Testis (tissue), 3 donors: ENCODE results near the gene SLC27A2. TPM values are rescaled to one million over a fixed set of nuclear protein-coding genes. Genes with fewer than 3 reads are reported as not detected.

Experiments used
- DNase-seq: peaks from one replicate; pipeline ENCODE4 v3.0.0-alpha.2; 2019
- H3K27ac ChIP-seq, 2 donors: fragments of 200-600 bp; sonication (generic); one replicate each; pipeline ENCODE4 v1.5.1; 2019
- H3K27me3 ChIP-seq: fragments of 200-600 bp; sonication (generic); one replicate; pipeline ENCODE4 v1.5.1; 2019
- H3K36me3 ChIP-seq: fragments of 200-600 bp; sonication (generic); one replicate; pipeline ENCODE4 v1.5.1; 2017; ENCODE audit warnings: low read depth; ENCODE audit errors: missing control alignments
- H3K4me1 ChIP-seq: fragments of 200-600 bp; sonication (generic); one replicate; pipeline ENCODE4 v1.5.1; 2019
- H3K4me3 ChIP-seq, 2 donors: fragments of 200-600 bp; sonication (generic); one replicate each; pipeline ENCODE4 v1.5.1; 2017 to 2019
- H3K9me3 ChIP-seq: fragments of 200-600 bp; sonication (generic); one replicate; pipeline ENCODE4 v1.5.1; 2017
- POLR2A ChIP-seq: fragments of 450-650 bp; IDR thresholded peaks from one replicate; pipeline ENCODE4 v1.6.1; 2017; ENCODE audit warnings: antibody characterized with exemption, mild to moderate bottlenecking, moderate library complexity
- WGBS, 2 donors: methylation state at CpG; one replicate each; pipeline ENCODE4 v1.1.5; 2018; 5-methylcytosine and 5-hydroxymethylcytosine counted together
- intact Hi-C: fragments of 100-400 bp; cut with DNase I; formaldehyde crosslinking; loops from one replicate; pipeline ENCODE4 v1.15.1; 2023; ENCODE audit warnings: low total_unique reads
- polyA plus RNA-seq: library from polyadenylated mRNA; stranded (reverse); fragments of 350-450 nt; fragmentation: Illumina TruSeq; extraction: RNeasy Lipid Tissue Mini Kit (QIAGEN cat#74804); gene quantifications from one replicate; pipeline ENCODE4 v1.2.3, GENCODE V29; 2014; ENCODE audit warnings: low read depth, low replicate concordance; ENCODE audit not compliant: insufficient read depth
- total RNA-seq, 2 donors: library from RNA; depleted of rRNA; stranded (reverse); fragments of >200 nt; gene quantifications; one replicate each; pipeline ENCODE4 v1.2.3, GENCODE V29; 2016
- TF ChIP-seq, protein P1 (sequence below), 3 experiments: fragments of 450-650 bp in 2 of 3; fragments of 200-600 bp in 1 of 3; sonication (generic) in 1 of 3; IDR thresholded peaks; one replicate each; pipeline ENCODE4 v1.5.1; 2016 to 2019; ENCODE audit warnings: antibody characterized with exemption in 3 of 3, mild to moderate bottlenecking in 2 of 3, moderate library complexity in 1 of 3

SLC27A2 gene
- total and polyA plus RNA-seq, 3 donors from 2014 or later: 2.1 to 2.5 (median 2.2) TPM

DNA sequence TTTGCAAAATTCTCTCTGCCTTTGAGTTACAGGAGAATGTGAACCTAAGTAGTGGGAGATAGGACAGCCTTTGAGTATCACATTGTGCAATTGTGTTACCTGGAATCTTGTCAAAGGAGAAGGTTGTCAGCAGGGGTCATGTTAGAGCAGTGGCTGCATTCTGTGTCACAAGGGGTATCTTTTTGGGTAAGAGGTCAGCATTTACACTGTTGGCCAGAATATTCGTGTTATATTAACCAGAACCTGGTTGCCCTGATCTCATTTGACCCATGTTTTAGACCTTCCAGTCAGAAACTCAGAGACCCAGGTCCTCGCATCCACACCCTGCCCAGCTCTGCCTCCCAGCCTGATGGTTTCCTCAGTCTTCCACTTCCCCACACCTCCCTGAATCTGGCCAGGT lies 56.3 kb downstream of the SLC27A2 start:
- no peaks in the 10 kb centered on the region for H3K27me3 ChIP-seq
- 90 to 100% methylated on average over 2 of the region's 2 CpGs for WGBS, 2 donors
- no peak for DNase-seq
- no peaks in the 10 kb centered on the region for H3K36me3 ChIP-seq
- H3K9me3 ChIP-seq: no peaks in the 10 kb centered on the region
- TF ChIP-seq, protein P1, sequence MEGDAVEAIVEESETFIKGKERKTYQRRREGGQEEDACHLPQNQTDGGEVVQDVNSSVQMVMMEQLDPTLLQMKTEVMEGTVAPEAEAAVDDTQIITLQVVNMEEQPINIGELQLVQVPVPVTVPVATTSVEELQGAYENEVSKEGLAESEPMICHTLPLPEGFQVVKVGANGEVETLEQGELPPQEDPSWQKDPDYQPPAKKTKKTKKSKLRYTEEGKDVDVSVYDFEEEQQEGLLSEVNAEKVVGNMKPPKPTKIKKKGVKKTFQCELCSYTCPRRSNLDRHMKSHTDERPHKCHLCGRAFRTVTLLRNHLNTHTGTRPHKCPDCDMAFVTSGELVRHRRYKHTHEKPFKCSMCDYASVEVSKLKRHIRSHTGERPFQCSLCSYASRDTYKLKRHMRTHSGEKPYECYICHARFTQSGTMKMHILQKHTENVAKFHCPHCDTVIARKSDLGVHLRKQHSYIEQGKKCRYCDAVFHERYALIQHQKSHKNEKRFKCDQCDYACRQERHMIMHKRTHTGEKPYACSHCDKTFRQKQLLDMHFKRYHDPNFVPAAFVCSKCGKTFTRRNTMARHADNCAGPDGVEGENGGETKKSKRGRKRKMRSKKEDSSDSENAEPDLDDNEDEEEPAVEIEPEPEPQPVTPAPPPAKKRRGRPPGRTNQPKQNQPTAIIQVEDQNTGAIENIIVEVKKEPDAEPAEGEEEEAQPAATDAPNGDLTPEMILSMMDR (IDR thresholded peaks at IDR 0.05): no peak
- TF ChIP-seq POLR2A: no peak
- no peaks in the 10 kb centered on the region for H3K4me1 ChIP-seq
- H3K27ac ChIP-seq: no peak overlapping the region
- intact Hi-C loops: no loop called here
- H3K4me3 ChIP-seq: no peak overlapping the region

DNA sequence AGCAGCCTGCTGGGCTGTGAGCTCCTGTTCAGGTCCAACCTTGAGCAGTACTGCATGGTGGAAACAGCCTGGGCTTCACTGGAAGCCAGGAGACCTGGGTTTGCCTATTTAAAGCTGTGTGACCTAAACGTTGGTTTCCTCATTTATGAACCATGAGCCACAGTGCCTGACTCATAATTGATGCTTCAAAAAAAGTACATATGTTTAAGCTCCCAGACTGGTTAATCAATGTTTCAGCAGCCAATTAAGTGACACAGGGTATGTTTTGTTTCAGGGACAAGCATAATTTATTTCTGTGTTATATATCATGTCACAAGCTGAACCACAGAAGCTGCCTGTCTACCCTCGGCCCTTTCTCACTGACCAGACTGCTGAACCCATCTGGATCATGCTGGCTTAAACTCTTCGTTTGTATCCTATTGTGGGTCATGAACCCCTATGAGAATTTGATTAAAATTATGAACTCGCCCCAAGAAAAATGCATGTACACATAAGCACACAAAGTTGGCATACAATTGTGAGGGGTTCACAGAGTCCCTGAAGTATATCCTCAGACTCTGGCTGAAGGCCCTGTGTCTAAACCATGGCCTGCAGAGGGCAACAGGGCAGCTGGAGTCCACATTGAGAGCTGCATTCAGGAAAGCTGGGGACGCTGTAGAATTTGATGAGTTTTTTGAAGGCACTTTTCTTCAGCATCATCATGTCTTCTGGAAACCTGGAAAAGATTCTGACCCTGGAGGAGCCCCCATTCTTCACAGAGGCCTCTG lies 59.9 kb downstream of the SLC27A2 start:
- no peaks in the 10 kb centered on the region for H3K36me3 ChIP-seq
- H3K4me1 ChIP-seq: no peaks in the 10 kb centered on the region
- no peak overlapping the region for H3K4me3 ChIP-seq
- intact Hi-C loops: no loop called here
- TF ChIP-seq, protein P1 (IDR thresholded peaks at IDR 0.05): no peak
- 78 to 83% methylated on average over 5 of the region's 5 CpGs for WGBS, 2 donors
- no peak overlapping the region for H3K27ac ChIP-seq
- H3K9me3 ChIP-seq: no peaks in the 10 kb centered on the region
- no peaks in the 10 kb centered on the region for H3K27me3 ChIP-seq
- no peak for DNase-seq

DNA sequence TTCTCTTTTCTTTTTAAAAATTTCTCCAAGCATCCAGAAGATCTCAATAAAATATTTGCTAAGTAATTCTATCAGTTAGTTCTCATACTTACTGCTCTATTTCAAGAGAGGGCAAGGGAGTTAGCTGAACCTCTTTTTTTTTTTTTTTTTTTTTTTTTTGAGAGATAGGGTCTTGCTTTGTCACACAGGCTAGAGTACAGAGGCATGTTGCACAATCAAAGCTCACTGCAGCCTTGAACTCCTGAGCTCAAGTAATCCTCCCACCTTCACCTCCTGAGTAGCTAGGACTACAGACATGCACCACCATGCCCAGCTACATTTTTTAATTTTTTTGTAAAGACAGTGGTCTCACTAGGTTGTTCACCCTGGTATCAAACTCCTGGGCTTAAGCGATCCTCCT lies 62.2 kb downstream of the SLC27A2 start:
- Histone ChIP-seq H3K9me3 (no peaks in the 10 kb centered on the region), H3K27ac (no peak overlapping the region), H3K27me3 (no peaks in the 10 kb centered on the region), H3K36me3 (no peaks in the 10 kb centered on the region), H3K4me3 (no peak overlapping the region), H3K4me1 (no peaks in the 10 kb centered on the region)
- DNase-seq: no peak
- TF ChIP-seq, protein P1 (IDR thresholded peaks at IDR 0.05): no peak
- TF ChIP-seq POLR2A: no peak
- intact Hi-C loops: no loop called here
- WGBS, 2 donors: 100% methylated on average over 1 of the region's 1 CpG

DNA sequence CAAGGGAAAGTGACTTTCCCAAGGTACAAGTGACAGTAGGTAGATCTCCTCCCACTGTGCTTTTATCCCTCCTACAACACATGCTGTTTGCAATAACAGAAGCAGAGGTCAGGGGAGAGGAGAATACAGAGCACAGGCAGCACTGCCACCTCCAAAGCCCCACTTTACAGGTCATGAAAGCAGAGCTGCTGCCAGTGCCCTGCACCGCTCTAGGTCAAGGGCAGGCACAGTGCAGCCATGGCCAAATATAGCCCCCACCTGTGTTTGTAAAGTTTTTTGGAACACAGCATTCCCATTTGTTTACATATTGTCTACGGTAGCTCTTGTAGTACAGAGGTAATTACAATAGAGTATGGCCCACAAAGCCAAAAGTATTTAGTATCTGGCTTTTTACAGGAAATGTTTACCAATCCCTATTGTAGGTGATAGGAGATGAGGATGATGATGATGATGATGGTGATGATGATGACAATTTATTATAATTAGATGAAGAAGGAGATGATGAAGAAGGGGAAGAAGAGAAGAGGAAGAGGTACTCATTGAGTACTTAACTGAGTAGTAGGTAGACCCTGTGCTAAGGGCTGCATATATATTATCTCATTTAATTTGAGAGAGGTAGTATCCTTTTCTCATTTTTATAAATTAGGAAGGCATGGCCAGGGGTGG lies 63.1 kb downstream of the SLC27A2 start:
- Histone ChIP-seq H3K27me3 (no peaks in the 10 kb centered on the region), H3K4me1 (no peaks in the 10 kb centered on the region), H3K36me3 (no peaks in the 10 kb centered on the region), H3K27ac (no peak overlapping the region), H3K9me3 (no peaks in the 10 kb centered on the region), H3K4me3 (no peak overlapping the region)
- WGBS, 2 donors: 58 to 61% methylated on average over 2 of the region's 2 CpGs
- no peak for TF ChIP-seq POLR2A
- TF ChIP-seq, protein P1 (IDR thresholded peaks at IDR 0.05): no peak
- no peak for DNase-seq
- intact Hi-C loops: no loop called here
